H1 (cell line): ENCODE measurements around the gene HHAT. TPM values are rescaled to one million over a fixed set of nuclear protein-coding genes. Genes with fewer than 3 reads are reported as not detected.

ENCODE experiments used
- CTCF ChIA-PET: fragments of 300-600 bp; sonication (Branson Sonifier 250); formaldehyde crosslinking; loops from one replicate; lab custom pipeline; 2021; ENCODE audit not compliant: partially characterized antibody; lab: Charles Lee
- POLR2A ChIA-PET: fragments of 300-600 bp; sonication (Branson Sonifier 250); formaldehyde crosslinking; loops from one replicate; lab custom pipeline; 2021; ENCODE audit warnings: inconsistent platforms; ENCODE audit not compliant: partially characterized antibody; lab: Charles Lee
- DNase-seq, 2 experiments: peaks; one replicate each; pipeline versions ENCODE4 v3.0.0 to v3.0.0-alpha.2; 2010 to 2022; ENCODE audit warnings: low spot score in 2 of 2, low read depth in 1 of 2, mixed read lengths in 1 of 2
- FAIRE-seq: peaks from 2 replicates; lab custom pipeline; 2011; peaks lifted over from hg19 to GRCh38; lab: Jason Lieb, UNC
- H2AFZ ChIP-seq: 2 replicates; pipeline ENCODE4 v1.8.1; 2012; ENCODE audit warnings: low read length, inconsistent platforms
- H2AK5ac ChIP-seq: 2 replicates; pipeline ENCODE4 v1.6.1; 2013; ENCODE audit warnings: low read depth, low read length
- H2BK120ac ChIP-seq: replicated peaks from 2 replicates; pipeline ENCODE3; 2013; ENCODE audit warnings: low read depth, low read length, inconsistent platforms
- H2BK12ac ChIP-seq: 2 replicates; pipeline ENCODE4 v1.6.1; 2013; ENCODE audit warnings: low read depth, low read length
- H2BK15ac ChIP-seq: 2 replicates; pipeline ENCODE4 v1.6.1; 2013; ENCODE audit warnings: low read length
- H2BK20ac ChIP-seq: 2 replicates; pipeline ENCODE4 v1.6.1; 2013; ENCODE audit warnings: low read length
- H2BK5ac ChIP-seq: 2 replicates; pipeline ENCODE4 v1.6.1; 2013; ENCODE audit warnings: low read depth, low read length
- H3K14ac ChIP-seq: 2 replicates; pipeline ENCODE4 v1.6.1; 2013; ENCODE audit warnings: inconsistent platforms; ENCODE audit not compliant: insufficient read length
- H3K18ac ChIP-seq: 2 replicates; pipeline ENCODE4 v1.6.1; 2013; ENCODE audit warnings: low read length; ENCODE audit errors: extremely low read depth
- H3K23ac ChIP-seq: 2 replicates; pipeline ENCODE4 v1.6.1; 2013; ENCODE audit warnings: inconsistent platforms; ENCODE audit not compliant: insufficient read length
- H3K23me2 ChIP-seq: 2 replicates; pipeline ENCODE4 v1.6.1; 2013; ENCODE audit warnings: low read depth, low read length
- H3K27ac ChIP-seq: 2 replicates; pipeline ENCODE4 v1.6.1; 2011; ENCODE audit warnings: low read depth, low read length, inconsistent platforms
- H3K27me3 ChIP-seq, 4 experiments: replicated peaks in 1 of 4; 1 replicate in 1 of 4; 2 replicates in 3 of 4; pipeline versions ENCODE4 v1.6.1 to v1.8.1; 2011 to 2013; ENCODE audit warnings: low read length in 3 of 4, mild to moderate bottlenecking in 3 of 4, inconsistent platforms in 2 of 4, mixed read lengths in 2 of 4, moderate library complexity in 1 of 4; ENCODE audit not compliant: control insufficient read depth in 3 of 4, insufficient read depth in 3 of 4; ENCODE audit errors: extremely low read depth in 1 of 4
- H3K36me3 ChIP-seq, 4 experiments: 2 replicates each; pipeline versions ENCODE4 v1.6.1 to v1.8.1; 2011 to 2013; ENCODE audit warnings: mild to moderate bottlenecking in 4 of 4, low read length in 3 of 4, moderate library complexity in 2 of 4, control low read depth in 1 of 4, inconsistent platforms in 1 of 4; ENCODE audit not compliant: insufficient read depth in 4 of 4, control insufficient read depth in 2 of 4
- H3K4ac ChIP-seq: replicated peaks from 2 replicates; pipeline ENCODE3; 2013; ENCODE audit warnings: low read length, low read depth, mixed read lengths, inconsistent platforms; ENCODE audit not compliant: insufficient read length
- H3K4me1 ChIP-seq, 4 experiments: replicated peaks in 1 of 4; 1 replicate in 1 of 4; 2 replicates in 3 of 4; pipeline versions ENCODE4 v1.6.1 to v1.8.1; 2011 to 2013; ENCODE audit warnings: low read length in 3 of 4, inconsistent platforms in 2 of 4, mixed read lengths in 1 of 4; ENCODE audit not compliant: insufficient read depth in 4 of 4, control insufficient read depth in 3 of 4
- H3K4me2 ChIP-seq, 2 experiments: 2 replicates each; pipeline versions ENCODE4 v1.6.1 to v1.8.1; 2011 to 2013; ENCODE audit warnings: low read depth in 2 of 2, low read length in 2 of 2, control low read depth in 1 of 2, inconsistent platforms in 1 of 2, mild to moderate bottlenecking in 1 of 2; ENCODE audit not compliant: insufficient read depth in 1 of 2
- H3K4me3 ChIP-seq, 4 experiments: fragments of 200-600, 300-600 bp in 1 of 4; sonication (generic), shearing (Covaris generic), sonication (Bioruptor Twin) in 1 of 4; 2 replicates each; pipeline versions ENCODE4 v1.5.1 to v1.8.1; 2011 to 2016; ENCODE audit warnings: low read length in 4 of 4, low read depth in 3 of 4, control low read depth in 2 of 4, inconsistent platforms in 2 of 4, mild to moderate bottlenecking in 2 of 4, mixed read lengths in 1 of 4, moderate library complexity in 1 of 4; ENCODE audit not compliant: insufficient read depth in 2 of 4; ENCODE audit errors: extremely low read depth in 1 of 4
- H3K56ac ChIP-seq: replicated peaks from 2 replicates; pipeline ENCODE3; 2013; ENCODE audit warnings: low read depth, mild to moderate bottlenecking, mixed read lengths, low read length, inconsistent platforms; ENCODE audit not compliant: insufficient read length
- H3K79me1 ChIP-seq: 2 replicates; pipeline ENCODE4 v1.6.1; 2013; ENCODE audit warnings: low read depth, low read length, control low read depth
- H3K79me2 ChIP-seq, 2 experiments: 2 replicates each; pipeline versions ENCODE4 v1.6.1 to v1.8.1; 2012 to 2013; ENCODE audit warnings: low read length in 2 of 2, mild to moderate bottlenecking in 2 of 2, inconsistent platforms in 1 of 2; ENCODE audit not compliant: insufficient read depth in 2 of 2, control insufficient read depth in 1 of 2
- H3K9ac ChIP-seq, 4 experiments: replicated peaks in 1 of 4; 1 replicate in 1 of 4; 2 replicates in 3 of 4; pipeline versions ENCODE4 v1.6.1 to v1.8.1; 2011 to 2013; ENCODE audit warnings: low read depth in 3 of 4, low read length in 3 of 4, control low read depth in 2 of 4, mild to moderate bottlenecking in 2 of 4, moderate library complexity in 2 of 4, inconsistent platforms in 1 of 4; ENCODE audit errors: extremely low read depth in 1 of 4
- H3K9me3 ChIP-seq, 2 experiments: 2 replicates each; pipeline versions ENCODE4 v1.6.1 to v1.8.1; 2012 to 2013; ENCODE audit warnings: mild to moderate bottlenecking in 2 of 2, moderate library complexity in 2 of 2, control low read depth in 1 of 2, inconsistent platforms in 1 of 2, low read depth in 1 of 2, low read length in 1 of 2, mixed read lengths in 1 of 2; ENCODE audit not compliant: insufficient read depth in 2 of 2
- H4K20me1 ChIP-seq, 2 experiments: replicated peaks in 1 of 2; 2 replicates each; pipeline versions ENCODE3 to v1.8.1; 2011 to 2013; ENCODE audit warnings: inconsistent platforms in 2 of 2, low read length in 2 of 2, mild to moderate bottlenecking in 1 of 2; ENCODE audit not compliant: insufficient read depth in 2 of 2, control insufficient read depth in 1 of 2
- H4K5ac ChIP-seq: 2 replicates; pipeline ENCODE4 v1.6.1; 2013; ENCODE audit warnings: low read length, low read depth, mixed read lengths, inconsistent platforms; ENCODE audit not compliant: insufficient read length
- H4K8ac ChIP-seq: 2 replicates; pipeline ENCODE4 v1.8.0; 2013; ENCODE audit warnings: mild to moderate bottlenecking, moderate library complexity, low read length, inconsistent platforms; ENCODE audit not compliant: insufficient read depth; ENCODE audit errors: extremely low read depth
- H4K91ac ChIP-seq: replicated peaks from 2 replicates; pipeline ENCODE3; 2013; ENCODE audit warnings: low read length, mixed read lengths, inconsistent platforms; ENCODE audit not compliant: insufficient read length
- HDAC6 ChIP-seq: IDR thresholded peaks from one replicate; pipeline ENCODE4 v1.7.1; 2012; ENCODE audit warnings: low read depth, mild to moderate bottlenecking, inconsistent platforms, low read length, moderate library complexity
- NRF1 ChIP-seq: IDR thresholded peaks from 2 replicates; pipeline ENCODE4 v1.6.1; 2011; ENCODE audit warnings: mild to moderate bottlenecking, low read depth, low read length, improper control_type of control experiment
- RFX5 ChIP-seq: IDR thresholded peaks from 2 replicates; pipeline ENCODE4 v1.6.1; 2011; ENCODE audit warnings: low read depth, low read length, improper control_type of control experiment, borderline replicate concordance
- SUZ12 ChIP-seq: fragments of 200-600 bp; sonication (generic); IDR thresholded peaks from 2 replicates; pipeline ENCODE4 v1.6.1; 2012; ENCODE audit warnings: mild to moderate bottlenecking, inconsistent platforms, low read length, moderate library complexity, mixed read lengths
- WGBS, 2 experiments: shearing (Covaris generic) in 1 of 2; methylation state at CpG; one replicate each; pipeline versions ENCODE4 v1.1.6 to v1.1.7; 2013 to 2015; ENCODE audit warnings: low lambda C conversion rate in 2 of 2, mixed read lengths in 2 of 2, inconsistent platforms in 1 of 2, low coverage in 1 of 2, missing lambda C conversion rate in 1 of 2; ENCODE audit not compliant: insufficient replicate concordance in 2 of 2, insufficient coverage in 1 of 2, insufficient read length in 1 of 2; ENCODE audit errors: extremely low coverage in 1 of 2, missing lambda C conversion rate in 1 of 2; 5-methylcytosine and 5-hydroxymethylcytosine counted together
- polyA plus RNA-seq, 7 experiments: library from polyadenylated mRNA; depleted of rRNA in 3 of 7; stranded (reverse) in 5 of 7; unstranded in 2 of 7; fragments of >200 nt in 5 of 7; fragments of 200-250 nt in 2 of 7; gene quantifications; 1 replicate in 5 of 7; 2 replicates in 1 of 7; 4 replicates in 1 of 7; pipeline versions ENCODE4 v1.2.1 to v1.2.3, GENCODE V29; 2011 to 2013; ENCODE audit warnings: missing spikeins in 2 of 7, mixed read lengths in 2 of 7
- total RNA-seq: library from RNA; stranded (reverse); fragmentation: NEBNext Ultra II Directional; extraction: Animal tissue kit (Norgen Biotek cat#: 25700); gene quantifications from 2 replicates; pipeline ENCODE4 v1.2.1, GENCODE V29; 2021
- TF ChIP-seq, protein P1 (sequence below): IDR thresholded peaks from 2 replicates; pipeline ENCODE4 v1.6.1; 2012; ENCODE audit warnings: inconsistent platforms

The HHAT gene
- total and polyA plus RNA-seq, 2 of the 8 experiments (the other 6 are each of a cell fraction or from before 2014, with no cell fraction given) = 0.15 to 0.51 TPM

DNA sequence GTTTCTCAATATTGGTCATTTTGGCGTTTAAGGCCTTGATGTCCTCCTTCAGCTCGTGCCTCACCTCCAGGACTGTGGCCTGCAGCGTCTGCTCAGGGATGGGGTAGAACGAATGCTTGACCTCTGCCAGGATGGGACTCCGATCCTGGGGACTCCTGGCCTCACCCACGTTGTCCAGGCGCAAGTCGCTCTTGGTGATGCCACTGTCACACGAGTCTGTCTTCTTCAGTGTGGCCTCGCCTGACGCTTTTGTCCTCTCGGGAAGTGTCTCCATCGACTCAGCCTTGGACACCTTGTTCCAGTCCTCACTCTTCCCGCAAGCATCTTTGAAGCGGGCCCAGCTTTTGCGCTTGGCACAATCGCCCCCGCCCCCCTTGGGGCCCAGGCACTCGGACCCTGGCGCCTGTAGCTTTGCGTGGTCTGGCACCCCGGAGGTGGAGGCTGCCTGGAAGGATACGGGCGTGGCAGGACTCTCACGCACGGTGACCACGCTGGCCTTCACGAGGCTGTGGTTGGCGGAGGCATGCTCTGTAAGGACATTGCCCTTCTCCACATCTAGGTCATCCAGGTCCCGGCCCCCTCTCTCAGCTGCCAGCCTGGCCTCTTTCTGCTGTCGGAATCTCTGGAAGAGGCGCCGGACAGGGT, 354.8 kb downstream of the HHAT start:
- Histone ChIP-seq H3K27ac (no peak overlapping the region), H2BK20ac (no peak overlapping the region), H2BK15ac (no peak overlapping the region), H2BK5ac (no peak overlapping the region), H3K9ac (no peak overlapping the region), H2AK5ac (no peak overlapping the region), H3K36me3 (no peaks in the 10 kb centered on the region), H3K79me2 (no peaks in the 10 kb centered on the region), H3K9me3 (no peaks in the 10 kb centered on the region; a peak in 1 of 4 replicates), H3K79me1 (no peaks in the 10 kb centered on the region; the same call in 1 of the 2 replicates), H4K91ac (no peak overlapping the region), H2BK12ac (no peak overlapping the region), H3K27me3 (no peaks in the 10 kb centered on the region), H2AFZ (no peak overlapping the region), H3K4ac (no peak overlapping the region), H3K18ac (no peak overlapping the region), H4K8ac (no peak overlapping the region), H3K4me3 (no peak overlapping the region), H2BK120ac (no peak overlapping the region), H4K5ac (no peak overlapping the region), H3K4me2 (no peak overlapping the region), H3K4me1 (no peaks in the 10 kb centered on the region), H3K14ac (no peak overlapping the region), H3K23me2 (no peaks in the 10 kb centered on the region), H3K23ac (no peak overlapping the region), H4K20me1 (no peaks in the 10 kb centered on the region), H3K56ac (no peak overlapping the region)
- ChIA-PET CTCF (interaction anchor here (0.7 kb wide), 1 partner anchor 32 kb away, joined by 3 read pairs; no protein-coding TSS in a partner anchor), POLR2A (no interaction called here)
- DNase-seq (no peak), FAIRE-seq (no peak)
- 90% methylated on average over 29 of the region's 33 CpGs; no CpG with 5 or more reads in 1 of the 2 experiments for WGBS, 2 experiments
- TF ChIP-seq SUZ12 (no peak), NRF1 (no peak), HDAC6 (no peak), RFX5 (no peak)
- TF ChIP-seq, protein P1, sequence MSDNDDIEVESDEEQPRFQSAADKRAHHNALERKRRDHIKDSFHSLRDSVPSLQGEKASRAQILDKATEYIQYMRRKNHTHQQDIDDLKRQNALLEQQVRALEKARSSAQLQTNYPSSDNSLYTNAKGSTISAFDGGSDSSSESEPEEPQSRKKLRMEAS = no peak
